Head of caudate nucleus (tissue), 42 donors: ENCODE data around the gene CFAP77.
A peak's percentile ranks its signal among the peaks of the same experiment; 100 is the strongest.
"Not testable (repeated sequence)": the region's sequence is repeated elsewhere in the genome, so short reads cannot be mapped to it uniquely, and the experiment has no call there.

ENCODE experiments used
- DNase-seq, 42 donors: peaks; one replicate each; pipeline versions ENCODE4 v3.0.0 to v3.0.0-alpha.2; 2020 to 2021; ENCODE audit warnings: mixed read lengths in 7 of 42
- intact Hi-C: fragments of 100-400 bp; cut with DNase I; formaldehyde crosslinking; loops from one replicate; pipeline ENCODE4 v1.15.0; 2022

Gene CFAP77

GRCh38 chr9:132552041-132552440 lies 142.0 kb downstream of the CFAP77 start:
- intact Hi-C loops = no loop called here
- DNase-seq = no peak

GRCh38 chr9:132554755-132555154 lies 144.7 kb downstream of the CFAP77 start:
- DNase-seq = no peak
- intact Hi-C loops = no loop called here

GRCh38 chr9:132555528-132555927 lies 145.5 kb downstream of the CFAP77 start:
- no peak for DNase-seq

GRCh38 chr9:132556235-132556634 lies 146.2 kb downstream of the CFAP77 start:
- DNase-seq = no peak
- intact Hi-C loops = no loop called here

More at GRCh38 chr9:132555528-132555927, 145.5 kb downstream of the CFAP77 start:
- intact Hi-C loops = no loop called here

- DNase-seq = no peak
- intact Hi-C loops = no loop called here
These were observed 146.7 kb downstream of the CFAP77 start for GRCh38 chr9:132556714-132557113.

- intact Hi-C loops = no loop called here
- no peak for DNase-seq
These were observed 147.1 kb downstream of the CFAP77 start for GRCh38 chr9:132557159-132557558.

- intact Hi-C loops = no loop called here
- no peak for DNase-seq
These were observed 149.7 kb downstream of the CFAP77 start for GRCh38 chr9:132559711-132560110.

- intact Hi-C loops = no loop called here
- DNase-seq = no peak
These were observed 150.7 kb downstream of the CFAP77 start for GRCh38 chr9:132560616-132561202.

- DNase-seq = no peak
- intact Hi-C loops = no loop called here
These were observed 152.2 kb downstream of the CFAP77 start for GRCh38 chr9:132562306-132562573.

GRCh38 chr9:132564526-132564925 lies 154.5 kb downstream of the CFAP77 start:
- intact Hi-C loops = no loop called here
- DNase-seq = no peak

- DNase-seq, intact Hi-C loops: not testable (repeated sequence)
These were observed 158.8 kb downstream of the CFAP77 start for GRCh38 chr9:132568787-132569186.

- DNase-seq = no peak
- intact Hi-C loops = no loop called here
These were observed 162.0 kb downstream of the CFAP77 start for GRCh38 chr9:132571806-132572600.

GRCh38 chr9:132572921-132573320 lies 162.9 kb downstream of the CFAP77 start:
- intact Hi-C loops = no loop called here
- DNase-seq = no peak

GRCh38 chr9:132575005-132575609 lies 165.1 kb downstream of the CFAP77 start:
- intact Hi-C loops = no loop called here
- DNase-seq = peak; percentile 53 to 92 (median 76)

- no peak for DNase-seq
- intact Hi-C loops = no loop called here
These were observed 165.8 kb downstream of the CFAP77 start for GRCh38 chr9:132575811-132576210.

GRCh38 chr9:132577119-132577518 lies 167.1 kb downstream of the CFAP77 start:
- intact Hi-C loops = no loop called here
- no peak for DNase-seq

- no peak for DNase-seq
- intact Hi-C loops = no loop called here
These were observed 168.4 kb downstream of the CFAP77 start for GRCh38 chr9:132578367-132578932.

- intact Hi-C loops = no loop called here
- DNase-seq = no peak
These were observed 169.4 kb downstream of the CFAP77 start for GRCh38 chr9:132579427-132579798.

GRCh38 chr9:132582276-132582785 lies 172.3 kb downstream of the CFAP77 start, which contains the start of gene BARHL1:
Gene BARHL1 (plus strand): TSS chr9:132582606. CDS start chr9:132582798, 192 bp downstream.
- no peak for DNase-seq
- intact Hi-C loops = no loop called here
